WTC11 (cell line): ENCODE measurements around the gene KLHDC4.
"Not testable (repeated sequence)": the region's sequence is repeated elsewhere in the genome, so short reads cannot be mapped to it uniquely, and the experiment has no call there.

ENCODE experiments used
- CBFB ChIP-seq: sonication (generic); formaldehyde crosslinking; IDR thresholded peaks from 2 replicates; pipeline ENCODE4 v1.8.1; 2022; ENCODE audit warnings: mild to moderate bottlenecking, low read depth, missing genetic modification reagents
- HMGA2 ChIP-seq: fragments of 250-450 bp; sonication (Bioruptor Pico); IDR thresholded peaks from 2 replicates; pipeline ENCODE4 v1.4.0; 2021; ENCODE audit warnings: mild to moderate bottlenecking, moderate library complexity
- IRF2 ChIP-seq: sonication (generic); formaldehyde crosslinking; IDR thresholded peaks from 2 replicates; pipeline ENCODE4 v1.8.0; 2022; ENCODE audit warnings: low read depth, missing genetic modification reagents, borderline replicate concordance
- NR3C1 ChIP-seq: sonication (generic); formaldehyde crosslinking; conservative IDR thresholded peaks from 2 replicates; pipeline ENCODE4 v1.8.1; 2023; ENCODE audit warnings: low read depth, mild to moderate bottlenecking, missing genetic modification reagents
- SMAD3 ChIP-seq: sonication (generic); formaldehyde crosslinking; IDR thresholded peaks from 2 replicates; pipeline ENCODE4 v1.8.0; 2022; ENCODE audit warnings: missing genetic modification reagents, mild to moderate bottlenecking, borderline replicate concordance
- SMAD4 ChIP-seq: sonication (generic); formaldehyde crosslinking; IDR thresholded peaks from 2 replicates; pipeline ENCODE4 v1.8.0; 2022; ENCODE audit warnings: mild to moderate bottlenecking, missing genetic modification reagents
- SP1 ChIP-seq: sonication (generic); formaldehyde crosslinking; conservative IDR thresholded peaks from 2 replicates; pipeline ENCODE4 v1.8.1; 2022; ENCODE audit warnings: missing genetic modification reagents
- ZNF416 ChIP-seq: fragments of 250-450 bp; sonication (Bioruptor Pico); IDR thresholded peaks from 2 replicates; pipeline ENCODE4 v1.9.0; 2021; ENCODE audit warnings: mild to moderate bottlenecking, inconsistent platforms
- TF ChIP-seq, protein P1 (sequence below): fragments of 200-600 bp; IDR thresholded peaks from 2 replicates; pipeline ENCODE4 v1.8.0; 2022; ENCODE audit warnings: antibody characterized with exemption
- TF ChIP-seq, protein P2 (sequence below): sonication (generic); formaldehyde crosslinking; conservative IDR thresholded peaks from 2 replicates; pipeline ENCODE4 v1.8.1; 2023; ENCODE audit warnings: mild to moderate bottlenecking, low read depth, missing genetic modification reagents, moderate library complexity
- TF ChIP-seq, protein P3 (sequence below): sonication (generic); formaldehyde crosslinking; conservative IDR thresholded peaks from 2 replicates; pipeline ENCODE4 v1.8.1; 2022; ENCODE audit warnings: mild to moderate bottlenecking, missing genetic modification reagents
- TF ChIP-seq, protein P4 (sequence below): sonication (generic); formaldehyde crosslinking; IDR thresholded peaks from 2 replicates; pipeline ENCODE4 v1.8.0; 2022; ENCODE audit warnings: mild to moderate bottlenecking, missing genetic modification reagents
- TF ChIP-seq, protein P5 (sequence below): sonication (generic); formaldehyde crosslinking; IDR thresholded peaks from 2 replicates; pipeline ENCODE4 v1.8.1; 2023; ENCODE audit warnings: mild to moderate bottlenecking, missing genetic modification reagents, moderate library complexity

DNA sequence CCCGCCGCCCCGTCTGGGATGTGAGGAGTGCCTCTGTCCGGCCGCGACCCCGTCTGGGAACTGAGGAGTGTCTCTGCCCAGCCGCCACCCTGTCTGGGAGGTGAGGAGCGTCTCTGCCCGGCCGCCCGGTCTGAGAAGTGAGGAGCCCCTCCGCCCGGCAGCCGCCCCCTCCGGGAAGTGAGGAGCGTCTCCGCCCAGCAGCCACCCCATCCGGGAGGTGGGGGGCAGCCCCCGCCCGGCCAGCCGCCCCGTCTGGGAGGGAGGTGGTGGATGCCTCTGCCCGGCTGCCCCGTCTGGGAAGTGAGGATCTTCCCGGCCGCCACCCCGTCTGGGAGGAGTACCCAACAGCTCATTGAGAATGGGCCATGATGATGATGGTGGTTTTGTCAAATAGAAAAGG, 47.0 kb downstream of the KLHDC4 start:
- TF ChIP-seq HMGA2 (CRISPR knock-in tag); SMAD3 (CRISPR knock-in tag); ZNF416 (CRISPR knock-in tag); CBFB; SMAD4 (CRISPR knock-in tag); SP1 (CRISPR knock-in tag); NR3C1 (CRISPR knock-in tag); IRF2: not testable (repeated sequence)
- TF ChIP-seq, protein P1, sequence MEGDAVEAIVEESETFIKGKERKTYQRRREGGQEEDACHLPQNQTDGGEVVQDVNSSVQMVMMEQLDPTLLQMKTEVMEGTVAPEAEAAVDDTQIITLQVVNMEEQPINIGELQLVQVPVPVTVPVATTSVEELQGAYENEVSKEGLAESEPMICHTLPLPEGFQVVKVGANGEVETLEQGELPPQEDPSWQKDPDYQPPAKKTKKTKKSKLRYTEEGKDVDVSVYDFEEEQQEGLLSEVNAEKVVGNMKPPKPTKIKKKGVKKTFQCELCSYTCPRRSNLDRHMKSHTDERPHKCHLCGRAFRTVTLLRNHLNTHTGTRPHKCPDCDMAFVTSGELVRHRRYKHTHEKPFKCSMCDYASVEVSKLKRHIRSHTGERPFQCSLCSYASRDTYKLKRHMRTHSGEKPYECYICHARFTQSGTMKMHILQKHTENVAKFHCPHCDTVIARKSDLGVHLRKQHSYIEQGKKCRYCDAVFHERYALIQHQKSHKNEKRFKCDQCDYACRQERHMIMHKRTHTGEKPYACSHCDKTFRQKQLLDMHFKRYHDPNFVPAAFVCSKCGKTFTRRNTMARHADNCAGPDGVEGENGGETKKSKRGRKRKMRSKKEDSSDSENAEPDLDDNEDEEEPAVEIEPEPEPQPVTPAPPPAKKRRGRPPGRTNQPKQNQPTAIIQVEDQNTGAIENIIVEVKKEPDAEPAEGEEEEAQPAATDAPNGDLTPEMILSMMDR: not testable (repeated sequence)
- TF ChIP-seq, protein P2, sequence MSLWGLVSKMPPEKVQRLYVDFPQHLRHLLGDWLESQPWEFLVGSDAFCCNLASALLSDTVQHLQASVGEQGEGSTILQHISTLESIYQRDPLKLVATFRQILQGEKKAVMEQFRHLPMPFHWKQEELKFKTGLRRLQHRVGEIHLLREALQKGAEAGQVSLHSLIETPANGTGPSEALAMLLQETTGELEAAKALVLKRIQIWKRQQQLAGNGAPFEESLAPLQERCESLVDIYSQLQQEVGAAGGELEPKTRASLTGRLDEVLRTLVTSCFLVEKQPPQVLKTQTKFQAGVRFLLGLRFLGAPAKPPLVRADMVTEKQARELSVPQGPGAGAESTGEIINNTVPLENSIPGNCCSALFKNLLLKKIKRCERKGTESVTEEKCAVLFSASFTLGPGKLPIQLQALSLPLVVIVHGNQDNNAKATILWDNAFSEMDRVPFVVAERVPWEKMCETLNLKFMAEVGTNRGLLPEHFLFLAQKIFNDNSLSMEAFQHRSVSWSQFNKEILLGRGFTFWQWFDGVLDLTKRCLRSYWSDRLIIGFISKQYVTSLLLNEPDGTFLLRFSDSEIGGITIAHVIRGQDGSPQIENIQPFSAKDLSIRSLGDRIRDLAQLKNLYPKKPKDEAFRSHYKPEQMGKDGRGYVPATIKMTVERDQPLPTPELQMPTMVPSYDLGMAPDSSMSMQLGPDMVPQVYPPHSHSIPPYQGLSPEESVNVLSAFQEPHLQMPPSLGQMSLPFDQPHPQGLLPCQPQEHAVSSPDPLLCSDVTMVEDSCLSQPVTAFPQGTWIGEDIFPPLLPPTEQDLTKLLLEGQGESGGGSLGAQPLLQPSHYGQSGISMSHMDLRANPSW (CRISPR knock-in tag): not testable (repeated sequence)
- TF ChIP-seq, protein P3, sequence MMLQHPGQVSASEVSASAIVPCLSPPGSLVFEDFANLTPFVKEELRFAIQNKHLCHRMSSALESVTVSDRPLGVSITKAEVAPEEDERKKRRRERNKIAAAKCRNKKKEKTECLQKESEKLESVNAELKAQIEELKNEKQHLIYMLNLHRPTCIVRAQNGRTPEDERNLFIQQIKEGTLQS (CRISPR knock-in tag): not testable (repeated sequence)
- TF ChIP-seq, protein P4, sequence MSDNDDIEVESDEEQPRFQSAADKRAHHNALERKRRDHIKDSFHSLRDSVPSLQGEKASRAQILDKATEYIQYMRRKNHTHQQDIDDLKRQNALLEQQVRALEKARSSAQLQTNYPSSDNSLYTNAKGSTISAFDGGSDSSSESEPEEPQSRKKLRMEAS (CRISPR knock-in tag): not testable (repeated sequence)
- TF ChIP-seq, protein P5, sequence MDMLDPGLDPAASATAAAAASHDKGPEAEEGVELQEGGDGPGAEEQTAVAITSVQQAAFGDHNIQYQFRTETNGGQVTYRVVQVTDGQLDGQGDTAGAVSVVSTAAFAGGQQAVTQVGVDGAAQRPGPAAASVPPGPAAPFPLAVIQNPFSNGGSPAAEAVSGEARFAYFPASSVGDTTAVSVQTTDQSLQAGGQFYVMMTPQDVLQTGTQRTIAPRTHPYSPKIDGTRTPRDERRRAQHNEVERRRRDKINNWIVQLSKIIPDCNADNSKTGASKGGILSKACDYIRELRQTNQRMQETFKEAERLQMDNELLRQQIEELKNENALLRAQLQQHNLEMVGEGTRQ (CRISPR knock-in tag): not testable (repeated sequence)
